NCI-H526 (cell line): ENCODE data around the gene SLC35G3.
"Not testable (repeated sequence)": the region's sequence is repeated elsewhere in the genome, so short reads cannot be mapped to it uniquely, and the experiment has no call there.

Source experiments
- DNase-seq, 2 experiments: peaks; one replicate each; lab custom pipeline; 2025; lab: John Stamatoyannopoulos, UW

The SLC35G3 gene

GRCh38 chr17:35164716-35165115, 29.5 kb downstream of the SLC35G3 start:
- DNase-seq, result no peak

DNA sequence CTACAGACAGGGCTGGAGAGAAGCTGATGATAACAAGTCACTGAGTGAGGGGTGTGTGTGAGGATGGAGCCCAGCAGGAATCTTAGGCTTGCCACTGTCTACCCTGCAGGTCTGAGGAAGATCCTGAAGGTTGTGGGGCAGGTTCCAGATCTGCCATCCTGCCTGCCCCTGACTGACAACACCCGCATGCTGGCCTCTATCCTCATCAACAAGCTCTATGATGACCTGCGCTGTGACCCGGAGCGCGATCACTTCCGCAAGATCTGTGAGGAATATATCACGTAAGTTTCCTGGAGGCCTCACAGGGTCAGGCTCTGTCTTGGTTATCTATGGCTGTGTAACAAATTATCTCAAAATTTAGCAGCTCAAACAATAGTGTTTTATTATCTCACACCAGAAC, 30.3 kb downstream of the SLC35G3 start:
- DNase-seq, result no peak

DNA sequence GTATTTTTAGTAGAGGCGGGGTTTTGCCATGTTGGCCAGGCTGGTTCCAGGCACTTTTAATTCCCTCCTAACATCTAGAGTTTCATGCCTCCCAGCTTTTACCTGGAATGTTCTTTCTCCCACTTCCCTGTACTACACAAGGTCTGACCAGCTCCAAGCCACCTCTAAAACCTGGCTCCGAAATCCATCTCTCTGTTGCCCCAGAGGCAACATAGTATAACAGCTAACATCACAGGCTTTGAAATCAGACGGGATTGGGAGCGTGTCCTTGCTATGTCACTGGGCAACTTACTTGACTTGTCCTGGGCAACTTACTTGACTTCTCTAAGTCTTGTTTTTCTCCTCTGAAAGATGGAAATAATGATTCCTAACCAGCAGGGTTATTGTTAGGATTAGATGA, 31.4 kb downstream of the SLC35G3 start:
- DNase-seq, result no peak

GRCh38 chr17:35161281-35161761, 32.9 kb downstream of the SLC35G3 start:
- DNase-seq, result no peak

- DNase-seq, result no peak
Observed at GRCh38 chr17:35160354-35161201, 33.6 kb downstream of the SLC35G3 start.

DNA sequence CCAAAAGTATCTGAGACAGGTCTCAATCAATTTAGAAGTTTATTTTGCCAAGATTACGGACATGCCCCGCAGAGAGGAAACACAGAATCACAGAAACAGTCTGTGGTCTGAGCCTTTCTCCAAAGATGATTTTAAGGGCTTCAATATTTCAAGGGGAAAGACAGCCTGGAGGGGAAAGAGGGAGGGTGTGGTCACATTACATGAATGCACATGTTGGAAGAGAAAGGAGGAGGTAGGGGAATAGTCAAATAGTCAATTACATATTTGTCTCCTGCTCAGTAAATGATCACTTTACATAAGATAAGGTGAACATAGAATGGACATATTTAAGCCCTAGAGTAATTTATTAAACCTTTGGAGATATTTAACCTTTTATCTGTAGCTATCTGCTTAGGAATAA, 34.3 kb downstream of the SLC35G3 start:
- no peak for DNase-seq

DNA sequence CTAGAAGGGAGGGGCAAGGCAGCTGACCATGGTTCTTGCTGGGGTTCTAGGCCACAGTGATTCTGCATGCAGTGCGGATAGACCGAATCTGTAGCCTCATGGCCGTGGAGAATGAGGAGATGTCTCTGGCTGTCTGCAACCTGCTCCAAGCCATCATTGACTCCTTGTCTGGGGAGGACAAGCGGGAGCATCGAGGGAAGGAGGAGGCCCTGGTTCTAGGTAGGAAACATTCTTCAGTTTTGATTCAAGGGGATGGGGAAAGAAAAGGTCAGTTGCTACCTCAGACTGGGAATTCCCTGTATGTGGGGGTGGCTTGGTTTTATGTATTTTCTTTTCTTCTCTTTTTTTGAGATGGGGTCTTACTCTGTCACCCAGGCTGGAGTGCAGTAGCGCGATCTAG, 38.9 kb downstream of the SLC35G3 start:
- no peak for DNase-seq

GRCh38 chr17:35154196-35155165, 39.7 kb downstream of the SLC35G3 start:
- DNase-seq, result no peak

DNA sequence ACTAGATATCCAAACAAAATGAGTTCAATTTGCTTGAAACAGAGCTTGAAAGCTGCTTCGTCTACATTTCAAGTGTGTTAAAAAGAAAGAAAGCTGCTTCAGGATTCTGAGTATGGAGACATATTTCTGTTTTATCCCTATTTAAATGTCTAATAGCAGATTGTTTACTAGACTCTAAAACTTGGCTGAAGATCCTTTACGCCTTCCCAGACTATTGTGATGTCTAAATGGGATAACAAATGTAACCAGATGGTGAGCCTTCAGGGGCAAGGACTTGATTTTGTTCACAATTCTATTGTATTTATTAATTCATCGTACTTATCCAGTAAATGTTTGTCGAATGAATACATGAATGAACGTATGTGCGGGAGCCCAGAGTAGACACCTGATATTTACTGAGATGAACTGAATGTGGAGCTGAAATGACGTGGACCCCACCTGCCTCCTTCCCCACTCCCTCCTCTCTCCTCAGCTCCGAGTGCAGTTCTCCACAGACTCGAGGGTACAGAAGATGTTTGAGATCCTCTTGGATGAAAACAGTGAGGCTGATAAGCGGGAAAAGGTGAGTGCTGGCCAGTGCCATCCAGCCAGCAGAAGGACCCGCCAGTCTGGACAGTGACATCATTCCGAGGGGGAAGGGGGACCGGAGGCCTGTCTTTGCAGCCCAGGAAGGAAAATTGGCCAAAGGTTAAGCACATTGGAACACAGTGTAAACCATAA, 41.6 kb downstream of the SLC35G3 start:
- DNase-seq, result no peak

DNA sequence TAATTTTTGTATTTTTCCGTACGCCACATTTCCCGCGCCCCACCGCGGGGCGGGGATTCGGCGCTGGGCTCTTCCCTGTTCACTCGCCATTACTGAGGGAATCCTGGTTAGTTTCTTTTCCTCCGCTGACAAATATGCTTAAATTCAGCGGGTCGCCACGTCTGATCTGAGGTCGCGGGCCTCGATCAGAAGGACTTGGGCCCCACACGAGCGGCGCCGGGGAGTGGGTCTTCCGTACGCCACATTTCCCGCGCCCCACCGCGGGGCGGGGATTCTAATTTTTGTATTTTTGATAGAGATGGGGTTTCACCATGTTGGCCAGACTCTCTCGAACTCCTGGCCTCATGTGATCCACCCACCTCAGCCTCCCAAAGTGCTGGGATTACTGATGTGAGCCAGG, 43.1 kb downstream of the SLC35G3 start:
- not testable (repeated sequence) for DNase-seq

GRCh38 chr17:35149941-35150340, 44.3 kb downstream of the SLC35G3 start:
- DNase-seq, result no peak

GRCh38 chr17:35148144-35148543, 46.0 kb downstream of the SLC35G3 start:
- no peak for DNase-seq

- no peak for DNase-seq
Observed at GRCh38 chr17:35147375-35147905, 46.8 kb downstream of the SLC35G3 start, which contains the start of gene UNC45B. Gene UNC45B, plus strand, starts transcription at chr17:35147817. Its CDS starts 447 bp downstream, at chr17:35148264.

DNA sequence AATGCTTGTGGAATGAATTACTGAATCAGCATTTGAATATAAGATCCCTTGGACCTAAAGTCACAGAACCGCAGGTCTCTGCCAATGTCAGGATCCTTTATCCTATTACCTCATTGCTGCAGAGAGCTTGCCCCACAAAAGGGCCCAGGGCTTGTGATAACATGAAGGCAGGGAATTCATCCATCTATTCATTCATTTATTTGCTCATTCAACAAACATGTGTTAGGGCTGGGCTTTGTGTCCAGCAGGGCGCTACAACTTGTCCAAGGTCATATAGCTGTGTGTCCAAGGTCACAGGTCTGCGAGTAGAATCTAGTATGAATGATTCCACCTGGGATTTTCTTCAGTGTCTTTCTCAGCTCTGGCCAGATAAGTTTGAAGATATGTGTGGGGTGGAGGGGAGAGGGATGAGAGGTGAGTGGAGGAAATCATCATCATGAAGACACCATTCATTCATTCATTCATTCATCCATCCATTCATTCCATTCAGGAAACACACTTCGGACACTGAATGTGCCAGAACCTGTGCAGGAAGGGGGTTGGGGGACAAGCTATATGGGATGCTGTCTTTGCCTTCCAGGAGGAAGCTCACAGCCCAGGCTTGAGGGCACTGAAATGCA, 47.9 kb downstream of the SLC35G3 start:
- no peak for DNase-seq

DNA sequence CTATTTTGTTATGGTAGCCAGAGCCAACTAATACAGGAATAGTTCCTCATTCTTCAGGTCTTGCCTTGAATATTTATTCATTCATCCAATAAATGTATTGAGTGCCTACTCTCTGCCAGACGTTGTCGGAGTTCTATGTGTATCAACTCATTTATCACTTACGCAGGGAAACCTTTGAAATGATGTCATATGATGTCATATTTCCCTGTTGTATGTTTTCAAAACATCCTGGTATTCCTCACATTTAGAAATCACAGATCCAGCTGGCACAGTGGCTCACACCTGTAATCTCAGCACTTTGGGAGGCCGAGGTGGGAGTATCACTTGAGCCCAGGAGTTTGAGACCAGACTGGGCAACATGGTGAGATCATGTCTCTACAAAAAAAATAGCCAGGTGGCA, 49.4 kb downstream of the SLC35G3 start:
- DNase-seq, result no peak
